Stimulated activated CD4-positive, alpha-beta T cell treated with anti-CD3 and anti-CD28 coated beads, Interleukin-2, amount 100 ng/mL, for 48 hours (primary cell): ENCODE data around the gene CNDP1.
A peak's percentile ranks its signal among the peaks of the same experiment; 100 is the strongest.

ENCODE experiments used
- DNase-seq, 2 donors: peaks; one replicate each; pipeline ENCODE4 v3.0.0-alpha.2; 2020

The CNDP1 gene

DNA sequence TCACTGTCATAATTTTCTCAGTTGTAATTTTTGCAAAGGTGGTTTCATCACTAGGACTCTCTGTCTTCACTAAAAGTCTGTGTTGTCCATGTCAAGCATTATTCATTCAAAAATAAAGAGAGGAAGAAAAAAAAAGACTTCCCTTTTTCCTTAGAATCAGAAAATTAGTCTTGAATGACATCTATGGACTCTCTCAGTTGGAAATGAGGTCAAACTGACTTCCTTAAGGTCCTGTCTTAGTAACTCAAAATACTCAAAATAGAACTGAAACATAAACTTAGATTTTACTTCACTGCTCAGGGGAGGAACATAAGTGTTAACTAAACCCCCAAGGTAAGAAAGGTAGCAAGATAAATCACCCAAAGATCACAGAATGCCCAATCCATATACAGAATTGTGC lies 61.1 kb downstream of the CNDP1 start:
- no peak for DNase-seq

DNA sequence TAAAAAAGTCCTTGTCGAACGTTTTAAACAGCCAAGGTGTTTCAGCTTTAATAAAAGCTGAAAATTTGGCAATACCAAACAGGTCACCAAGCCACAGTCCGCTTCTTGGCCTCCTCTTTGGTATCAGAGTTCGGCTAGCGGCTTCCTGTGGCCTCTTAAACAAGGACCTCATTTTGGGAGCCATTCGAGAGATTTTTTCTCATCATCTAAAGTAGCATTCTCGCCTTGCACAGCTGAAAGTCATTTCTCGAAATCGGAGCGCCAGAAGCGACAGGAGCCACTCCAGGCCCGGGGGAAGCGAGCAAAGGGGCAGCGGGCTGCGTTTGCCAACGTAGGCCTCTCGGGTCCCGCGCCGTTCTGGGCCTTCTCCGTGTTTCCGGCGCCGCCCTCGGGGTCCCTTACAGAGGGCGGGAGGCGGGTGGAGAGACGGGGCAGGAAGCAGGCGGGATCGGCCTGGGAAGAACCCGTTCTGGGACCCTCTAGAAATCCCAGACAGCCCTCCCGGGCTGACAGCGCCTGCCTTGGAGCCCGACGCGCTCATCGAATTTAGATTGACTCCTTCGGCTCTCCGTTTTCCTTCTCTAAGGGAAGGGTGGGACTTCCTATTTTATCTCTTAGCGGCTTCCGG lies 62.8 kb downstream of the CNDP1 start:
- peak; percentile 58 to 59 for DNase-seq

DNA sequence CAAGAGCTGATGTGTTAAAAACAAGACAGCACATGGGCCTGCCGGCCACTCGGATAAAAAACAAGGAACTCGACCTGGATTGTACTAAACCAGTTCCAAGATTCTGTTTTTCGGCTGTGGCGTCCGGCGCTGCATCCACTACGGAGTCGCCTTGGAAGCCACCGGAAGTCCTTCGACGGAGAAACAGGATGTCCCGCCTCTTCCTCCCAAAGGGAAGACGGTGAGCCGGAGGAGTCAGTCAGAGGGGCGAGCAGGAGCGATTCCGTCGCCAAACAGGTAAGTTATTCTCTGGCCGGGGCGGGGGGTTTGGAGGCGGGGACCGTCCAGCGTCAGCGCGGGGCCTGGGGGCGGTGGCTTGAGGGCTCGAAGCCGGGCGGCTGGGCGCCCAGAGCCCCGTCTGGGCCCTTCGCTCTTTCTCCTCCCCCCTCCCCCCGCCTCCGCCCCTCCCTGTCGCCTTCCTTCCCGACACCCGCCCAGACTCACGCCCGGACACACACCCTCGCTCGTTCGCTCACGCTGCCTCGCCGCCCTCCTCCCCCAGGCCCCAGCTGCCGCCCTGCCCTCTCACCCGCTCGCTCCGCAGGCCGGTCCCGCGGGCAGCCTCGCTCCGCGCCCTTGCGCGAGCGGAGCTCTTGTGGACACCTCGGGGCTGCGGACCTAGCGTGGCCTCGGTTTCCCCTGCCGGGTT lies 63.5 kb downstream of the CNDP1 start, which contains the start of gene ZNF407:
ZNF407 (plus strand) TSS at position 209 of the 688 bp plus-strand sequence. CDS start 33,150 bp downstream, outside the sequence.
- DNase-seq, result peak; percentile 73 to 84

DNA sequence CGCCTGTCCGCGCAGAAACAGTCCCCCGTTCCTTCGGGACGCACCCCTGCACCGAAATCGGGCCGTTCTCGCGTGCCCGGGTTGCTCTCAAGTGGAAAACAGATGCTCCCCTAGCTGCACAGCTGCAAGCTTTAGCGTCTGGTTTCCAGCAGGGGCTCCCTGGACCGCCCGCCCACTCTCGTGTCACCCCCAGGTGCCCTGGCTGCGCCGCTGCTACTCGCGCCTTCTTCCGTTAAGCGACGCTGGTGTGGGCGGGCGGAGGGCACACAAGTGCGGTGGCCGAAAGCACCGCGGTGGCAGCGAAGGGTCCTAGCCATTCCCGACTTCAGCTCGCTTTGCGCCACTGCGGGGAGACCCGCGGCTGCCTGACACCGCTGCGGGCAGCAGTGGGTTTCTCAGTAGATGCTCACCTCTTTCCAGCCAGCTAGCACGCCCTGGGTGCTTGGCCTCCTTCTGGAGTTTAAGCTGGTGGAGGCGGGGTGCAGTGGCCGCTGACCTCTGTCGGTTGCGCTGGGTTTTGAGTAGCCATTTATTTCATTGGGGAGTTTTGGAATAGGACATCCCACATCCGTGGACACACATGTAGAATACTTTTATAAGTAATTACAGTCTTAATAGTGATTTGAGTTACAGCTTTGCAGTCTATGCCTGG lies 64.2 kb downstream of the CNDP1 start:
- DNase-seq, result peak; percentile 54

GRCh38 chr18:74604361-74604760 lies 70.1 kb downstream of the CNDP1 start:
- DNase-seq, result no peak

DNA sequence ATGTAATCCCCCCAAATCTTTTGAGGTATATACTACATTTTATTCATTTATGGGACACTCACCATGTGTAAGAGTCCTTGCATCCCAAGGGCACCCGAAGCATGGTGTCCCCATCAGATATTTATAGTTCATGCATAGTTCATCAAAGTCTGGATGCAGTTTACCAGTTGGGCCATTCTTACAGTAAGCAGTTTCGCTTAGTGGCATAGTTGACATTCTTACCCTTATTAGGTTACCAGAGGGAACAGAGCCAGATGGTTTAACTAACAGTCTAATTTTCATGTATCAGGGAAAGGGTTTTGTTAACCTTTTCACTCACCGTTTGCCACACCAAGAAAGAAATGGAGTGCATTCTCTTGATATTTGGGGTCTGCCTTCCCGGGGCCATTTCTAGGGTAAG lies 70.5 kb downstream of the CNDP1 start:
- DNase-seq, result no peak

- no peak for DNase-seq
These were observed 74.4 kb downstream of the CNDP1 start for GRCh38 chr18:74608681-74609080.

- no peak for DNase-seq
These were observed 75.2 kb downstream of the CNDP1 start for GRCh38 chr18:74609535-74609934.

- DNase-seq, result no peak
These were observed 75.8 kb downstream of the CNDP1 start for GRCh38 chr18:74610051-74610615.

- no peak for DNase-seq
These were observed 76.6 kb downstream of the CNDP1 start for GRCh38 chr18:74610860-74611259.

DNA sequence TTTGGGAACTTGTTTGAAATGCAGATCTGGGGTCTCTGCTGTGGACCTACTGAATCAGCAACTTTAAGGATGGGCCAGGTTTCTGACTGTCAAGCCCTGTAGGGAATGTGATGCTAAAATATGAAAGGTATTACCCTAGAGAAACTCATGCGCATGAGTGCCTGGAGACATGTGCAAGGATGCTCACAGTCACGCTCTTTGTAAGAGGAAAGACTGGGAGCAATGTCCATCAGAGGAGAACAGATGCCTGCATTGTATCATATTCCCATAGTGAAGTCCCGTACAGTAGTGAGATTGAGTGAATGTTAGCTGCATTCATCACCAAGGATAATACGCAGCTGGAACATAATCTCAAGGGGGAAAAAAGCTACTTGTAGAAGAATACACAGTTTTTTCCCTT lies 77.5 kb downstream of the CNDP1 start:
- DNase-seq, result no peak

GRCh38 chr18:74613381-74613780 lies 79.1 kb downstream of the CNDP1 start:
- DNase-seq, result no peak

DNA sequence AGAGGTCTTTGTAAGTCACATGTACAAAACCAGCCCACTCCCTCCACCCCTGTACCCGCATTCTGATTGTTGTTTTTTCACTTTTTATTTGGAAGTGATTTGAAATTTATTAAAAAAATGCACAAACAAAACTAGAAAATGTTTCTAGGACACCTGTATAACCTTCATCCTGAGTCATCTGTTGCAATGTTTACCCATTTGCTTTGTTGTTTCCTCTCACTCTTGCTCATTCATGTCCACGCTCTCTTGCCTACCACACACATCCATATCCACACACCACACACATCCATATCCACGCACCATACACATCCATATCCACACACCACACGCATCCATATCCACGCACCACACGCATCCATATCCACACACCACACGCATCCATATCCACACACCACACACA lies 82.2 kb downstream of the CNDP1 start:
- DNase-seq, result no peak

- DNase-seq, result no peak
These were observed 83.2 kb downstream of the CNDP1 start for GRCh38 chr18:74617486-74617885.

GRCh38 chr18:74622072-74622471 lies 87.8 kb downstream of the CNDP1 start:
- DNase-seq, result no peak

DNA sequence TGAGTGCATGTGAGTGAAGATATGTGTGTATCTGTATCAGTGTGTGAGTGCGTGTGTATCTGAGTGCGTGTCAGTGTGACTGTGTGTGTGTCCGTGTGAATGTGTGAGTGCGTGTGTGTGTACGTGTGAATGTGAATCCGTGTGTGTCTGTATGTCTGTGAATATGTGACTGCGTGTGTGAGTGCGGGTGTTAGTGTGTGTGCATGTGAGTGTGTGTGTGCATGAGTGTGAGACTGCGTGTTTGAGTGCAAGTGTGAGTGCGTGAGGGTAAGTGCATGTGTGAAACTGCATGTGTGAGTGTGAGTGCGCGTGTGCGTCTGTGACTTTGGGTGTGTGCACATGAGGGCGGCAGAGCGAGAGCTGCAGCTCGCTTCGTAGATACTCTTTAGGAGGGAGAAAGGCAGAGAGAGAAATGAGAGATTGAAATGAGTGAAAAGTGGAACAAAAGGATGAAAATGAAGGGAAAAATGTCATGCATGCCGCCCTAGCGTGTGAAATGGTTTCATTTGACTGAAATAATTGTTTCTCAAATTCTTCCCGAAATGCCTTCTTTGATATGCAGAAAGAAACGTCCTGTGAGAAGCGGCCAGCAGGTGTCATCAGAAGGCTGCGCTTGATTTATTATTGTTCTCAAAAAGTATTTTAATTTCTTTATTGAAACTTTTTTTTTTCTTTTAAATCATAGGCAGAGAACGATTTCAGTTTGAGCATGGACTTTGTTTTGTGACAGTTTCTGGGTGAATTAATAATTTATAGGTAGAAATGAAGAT lies 88.9 kb downstream of the CNDP1 start:
- DNase-seq, result no peak

GRCh38 chr18:74624466-74624865 lies 90.2 kb downstream of the CNDP1 start:
- no peak for DNase-seq

DNA sequence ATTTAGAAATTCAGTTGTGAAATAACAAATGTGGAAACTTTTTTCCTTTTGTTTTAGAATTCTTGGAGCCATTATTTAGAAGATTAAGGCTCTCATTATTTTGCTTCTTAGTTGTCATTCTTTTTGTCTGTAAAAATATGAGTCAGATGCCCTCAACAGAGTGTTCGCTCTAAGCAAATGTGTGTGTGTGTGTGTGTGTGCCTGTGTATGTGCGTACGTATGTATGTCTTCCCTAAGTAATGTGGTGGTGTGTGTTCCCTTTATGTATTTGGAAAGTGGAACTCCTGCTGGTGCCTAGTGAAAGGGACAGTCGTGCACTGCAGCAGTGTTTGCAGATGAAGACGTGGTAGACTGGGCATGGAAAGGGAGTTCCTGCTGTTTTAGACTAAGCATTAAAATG lies 90.9 kb downstream of the CNDP1 start:
- DNase-seq, result no peak

DNA sequence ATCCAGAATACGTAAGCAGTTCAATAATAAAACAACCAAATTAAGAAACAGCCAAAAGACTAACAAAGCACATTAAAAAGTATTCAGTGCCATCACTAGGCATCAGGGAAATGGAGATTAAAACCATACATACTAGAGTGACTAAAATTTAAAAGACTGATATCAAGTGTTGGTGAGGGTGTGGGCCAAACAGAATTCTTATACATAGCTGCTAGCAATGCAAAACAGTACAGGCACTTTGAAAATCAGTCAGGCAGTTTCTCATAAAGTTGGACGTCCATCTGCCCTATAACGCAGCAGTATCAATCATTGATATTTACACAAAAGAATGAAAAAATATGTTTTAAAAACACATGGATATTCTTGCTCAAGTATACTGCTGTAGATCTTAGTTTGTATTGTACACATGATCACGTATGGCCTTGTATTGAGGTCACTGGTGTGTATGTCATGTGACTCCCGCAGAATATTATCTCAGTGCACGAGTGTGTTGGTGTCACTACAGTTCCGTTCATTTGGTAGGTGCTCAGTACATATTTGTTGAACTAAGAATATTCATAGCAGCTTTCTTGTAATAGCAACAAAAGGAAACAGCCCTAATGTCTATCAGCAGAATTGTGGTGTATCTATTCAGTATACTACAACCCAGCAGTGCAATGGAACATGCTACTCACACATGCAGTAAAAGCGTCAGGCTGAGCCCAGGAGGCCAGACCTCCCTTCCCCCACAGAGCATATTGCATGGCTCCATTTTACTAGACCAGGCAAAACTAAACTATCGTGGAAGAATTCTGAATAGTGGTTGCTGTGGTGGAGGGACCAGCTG lies 92.0 kb downstream of the CNDP1 start:
- no peak for DNase-seq

DNA sequence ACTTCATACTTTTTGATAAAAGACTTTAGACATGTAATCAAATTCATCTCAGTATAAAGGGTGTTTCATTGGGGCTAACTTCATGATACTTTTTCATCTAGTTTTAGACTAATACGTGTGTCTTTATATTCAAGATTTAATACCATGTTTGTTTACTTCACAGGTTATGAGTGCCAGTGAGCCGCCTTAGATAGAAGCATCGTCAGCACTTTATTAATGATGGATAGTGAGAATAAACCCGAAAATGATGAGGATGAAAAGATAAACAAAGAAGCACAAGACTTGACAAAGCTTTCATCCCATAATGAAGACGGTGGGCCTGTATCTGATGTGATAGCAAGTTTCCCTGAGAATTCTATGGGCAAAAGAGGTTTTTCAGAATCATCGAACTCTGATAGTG lies 96.5 kb downstream of the CNDP1 start:
- no peak for DNase-seq

DNA sequence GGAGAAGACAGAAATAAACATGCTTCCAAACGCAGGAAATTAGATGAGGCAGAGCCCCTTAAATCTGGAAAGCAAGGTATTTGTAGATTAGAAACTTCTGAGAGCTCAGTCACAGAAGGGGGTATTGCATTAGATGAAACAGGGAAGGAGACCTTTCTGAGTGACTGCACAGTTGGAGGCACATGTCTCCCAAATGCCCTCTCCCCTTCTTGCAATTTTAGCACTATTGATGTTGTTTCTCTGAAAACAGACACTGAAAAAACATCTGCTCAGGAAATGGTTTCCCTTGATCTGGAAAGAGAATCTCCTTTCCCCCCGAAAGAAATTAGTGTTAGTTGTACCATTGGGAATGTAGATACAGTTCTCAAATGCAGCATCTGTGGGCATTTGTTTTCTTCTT lies 96.9 kb downstream of the CNDP1 start:
- DNase-seq, result no peak
